ENCODE measurements around the gene TRIM33. TPM values are rescaled to one million over a fixed set of nuclear protein-coding genes. Genes with fewer than 3 reads are reported as not detected.
A peak's percentile ranks its signal among the peaks of the same experiment; 100 is the strongest.
"Not testable (repeated sequence)": the region's sequence is repeated elsewhere in the genome, so short reads cannot be mapped to it uniquely, and the experiment has no call there.

Gene TRIM33
- total RNA-seq, 3 donors from 2014 or later (not counting 1 experiment from before 2014, with no cell fraction given): 70.6 to 91.5 (median 86.1) TPM

DNA sequence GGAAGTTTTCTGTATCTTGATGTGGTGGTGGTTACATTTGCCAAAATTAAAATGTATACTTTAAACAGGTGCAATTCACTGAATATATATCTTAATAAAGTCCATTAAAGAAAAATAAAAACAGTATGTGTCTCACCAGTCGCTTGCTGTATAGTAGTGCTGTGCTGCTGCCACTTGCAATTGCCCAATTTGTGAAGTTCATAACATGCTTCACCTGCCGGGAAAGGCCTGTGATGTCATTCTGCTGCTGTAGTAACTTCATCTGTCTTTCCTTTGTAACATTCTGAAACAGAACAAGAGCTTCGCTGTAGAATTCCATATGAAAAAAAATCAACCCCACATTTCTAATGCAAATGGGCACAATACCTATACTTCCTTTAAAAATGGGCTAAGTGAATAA is 83.4 kb downstream of the TRIM33 start:
- no peak for TF ChIP-seq CTCF (IDR thresholded peaks at IDR 0.05)
- 95% methylated on average over 3 of the region's 3 CpGs for WGBS (ENCODE audit: insufficient coverage)
- H3K27ac Mint-ChIP-seq: no peak overlapping the region
- no peak for ATAC-seq
- H3K4me1 Mint-ChIP-seq: no peaks in the 10 kb centered on the region
- Histone ChIP-seq H3K9me3 (ENCODE audit: control insufficient read depth, insufficient read depth, low read length) (no peaks in the 10 kb centered on the region), H3K4me1 (ENCODE audit: control insufficient read depth, insufficient read depth, low read length) (no peaks in the 10 kb centered on the region), H3K4me3 (ENCODE audit: low read length) (no peak overlapping the region), H3K27me3 (ENCODE audit: control insufficient read depth, insufficient read depth, low read length) (no peaks in the 10 kb centered on the region), H3K27ac (ENCODE audit: low read length) (no peak overlapping the region), H3K36me3 (ENCODE audit: control insufficient read depth, insufficient read depth, low read length) (peaks cover 57% of the 10 kb centered on the region)
- intact Hi-C loops (cut with micrococcal nuclease): loop anchor here (1.0 kb wide), 2 partner anchors 81 to 449 kb away; no protein-coding TSS in a partner anchor
- no peaks in the 10 kb centered on the region for H3K36me3 Mint-ChIP-seq
- H3K4me3 Mint-ChIP-seq: no peak overlapping the region
- H3K9me3 Mint-ChIP-seq: no peaks in the 10 kb centered on the region
- no peak for DNase-seq
- H3K27me3 Mint-ChIP-seq (ENCODE audit: low read depth in 2 of 2): no peaks in the 10 kb centered on the region

GRCh38 chr1:114423455-114423854 is 87.5 kb downstream of the TRIM33 start:
- H3K4me3 ChIP-seq (ENCODE audit: low read length): no peak overlapping the region
- H3K27me3 ChIP-seq (ENCODE audit: control insufficient read depth, insufficient read depth, low read length): no peaks in the 10 kb centered on the region
- Mint-ChIP-seq H3K4me3 (no peak overlapping the region), H3K27me3 (ENCODE audit: low read depth in 2 of 2) (no peaks in the 10 kb centered on the region), H3K36me3 (peaks cover 20% of the 10 kb centered on the region), H3K27ac (no peak overlapping the region), H3K4me1 (no peaks in the 10 kb centered on the region), H3K9me3 (no peaks in the 10 kb centered on the region)
- no peaks in the 10 kb centered on the region for H3K4me1 ChIP-seq (ENCODE audit: control insufficient read depth, insufficient read depth, low read length)
- H3K36me3 ChIP-seq (ENCODE audit: control insufficient read depth, insufficient read depth, low read length): peaks cover 85% of the 10 kb centered on the region
- ATAC-seq: no peak
- no peak for DNase-seq
- TF ChIP-seq CTCF (IDR thresholded peaks at IDR 0.05): no peak
- intact Hi-C loops (cut with micrococcal nuclease): no loop called here
- over 99% methylated on average over 7 of the region's 7 CpGs for WGBS (ENCODE audit: insufficient coverage)
- no peak overlapping the region for H3K27ac ChIP-seq (ENCODE audit: low read length)
- H3K9me3 ChIP-seq (ENCODE audit: control insufficient read depth, insufficient read depth, low read length): no peaks in the 10 kb centered on the region

- DNase-seq; ATAC-seq; H3K9me3 Mint-ChIP-seq; H3K27me3 Mint-ChIP-seq (ENCODE audit: low read depth in 2 of 2); intact Hi-C loops (cut with micrococcal nuclease); H3K4me1 ChIP-seq (ENCODE audit: control insufficient read depth, insufficient read depth, low read length); H3K4me3 ChIP-seq (ENCODE audit: low read length); H3K27ac ChIP-seq (ENCODE audit: low read length); H3K27me3 ChIP-seq (ENCODE audit: control insufficient read depth, insufficient read depth, low read length); H3K4me3 Mint-ChIP-seq; H3K9me3 ChIP-seq (ENCODE audit: control insufficient read depth, insufficient read depth, low read length); H3K4me1 Mint-ChIP-seq: not testable (repeated sequence)
- H3K36me3 ChIP-seq (ENCODE audit: control insufficient read depth, insufficient read depth, low read length): peaks cover 73% of the 10 kb centered on the region
- Mint-ChIP-seq H3K27ac (peak overlapping the region; percentile 23 to 44), H3K36me3 (peaks cover 20% of the 10 kb centered on the region)
- WGBS (ENCODE audit: insufficient coverage): 96% methylated on average over 4 of the region's 7 CpGs
Observed at GRCh38 chr1:114418948-114419347, 92.1 kb downstream of the TRIM33 start.

DNA sequence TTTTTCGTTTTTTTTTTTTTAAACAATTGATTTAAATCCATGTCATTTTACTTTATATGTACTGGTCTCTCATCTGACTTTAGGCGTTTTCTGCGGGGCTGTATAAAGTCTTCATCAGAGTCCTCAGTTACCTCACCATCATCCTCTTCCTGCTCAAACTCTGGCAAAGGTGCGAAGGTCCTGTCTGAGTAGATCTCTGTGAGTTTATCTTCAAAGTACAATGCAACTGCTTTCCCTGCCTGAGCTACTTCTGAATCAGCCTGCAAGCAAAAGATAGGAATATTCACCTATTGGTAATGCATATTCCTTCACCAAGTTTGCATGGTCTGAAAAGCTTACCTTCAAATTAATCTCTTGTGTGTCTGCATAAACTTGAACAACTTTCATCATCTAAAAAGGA is 113.4 kb downstream of the TRIM33 start:
- Mint-ChIP-seq H3K27me3 (ENCODE audit: low read depth in 2 of 2) (no peaks in the 10 kb centered on the region), H3K4me3 (no peak overlapping the region), H3K9me3 (no peaks in the 10 kb centered on the region), H3K36me3 (peaks cover 22% of the 10 kb centered on the region), H3K27ac (peak overlapping the region; percentile 14 to 43), H3K4me1 (no peaks in the 10 kb centered on the region)
- WGBS (ENCODE audit: insufficient coverage): 96% methylated on average over 3 of the region's 4 CpGs
- TF ChIP-seq CTCF (IDR thresholded peaks at IDR 0.05): no peak
- no peaks in the 10 kb centered on the region for H3K9me3 ChIP-seq (ENCODE audit: control insufficient read depth, insufficient read depth, low read length)
- no peak overlapping the region for H3K27ac ChIP-seq (ENCODE audit: low read length)
- H3K4me3 ChIP-seq (ENCODE audit: low read length): no peak overlapping the region
- no peaks in the 10 kb centered on the region for H3K4me1 ChIP-seq (ENCODE audit: control insufficient read depth, insufficient read depth, low read length)
- no peaks in the 10 kb centered on the region for H3K27me3 ChIP-seq (ENCODE audit: control insufficient read depth, insufficient read depth, low read length)
- H3K36me3 ChIP-seq (ENCODE audit: control insufficient read depth, insufficient read depth, low read length): peaks cover 60% of the 10 kb centered on the region
- DNase-seq: no peak
- ATAC-seq: no peak
- intact Hi-C loops (cut with micrococcal nuclease): no loop called here
